ENCODE results near the gene SLC2A2.

DNA sequence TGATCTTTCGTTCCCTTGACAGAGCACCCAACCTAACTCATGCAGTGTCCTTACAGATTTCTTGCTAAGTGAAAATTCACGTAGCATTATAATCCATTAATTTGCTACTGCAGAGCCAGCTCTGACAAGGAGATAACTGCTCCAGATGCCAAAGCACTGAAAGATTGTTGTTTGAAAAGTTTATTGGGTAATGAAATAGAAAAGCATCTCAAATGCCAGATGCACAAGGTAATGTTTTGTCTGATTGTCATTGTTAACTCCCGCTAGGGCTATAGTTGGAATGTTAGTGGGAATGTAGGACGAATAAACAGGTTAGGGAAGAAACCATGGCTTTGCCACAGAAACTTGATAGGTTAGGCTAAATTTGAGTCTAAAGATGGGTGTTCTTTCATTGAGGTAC lies 20.2 kb upstream of the SLC2A2 start:
- TF ChIP-seq CTCF (IDR thresholded peaks at IDR 0.05) = no peak
- no peak for TF ChIP-seq POLR2A (IDR thresholded peaks at IDR 0.05)

All from heart left ventricle (tissue), 13 donors.